Measurements from ENCODE around the gene EXO1.

GRCh38 chr1:241821363-241821762 is 26.6 kb upstream of the EXO1 start:
- TF ChIP-seq MYNN (IDR thresholded peaks at IDR 0.05) (no peak), MYNN (CRISPR knock-in tag; IDR thresholded peaks at IDR 0.05) (no peak), RBBP5 (IDR thresholded peaks at IDR 0.05; ENCODE audit: borderline replicate concordance, insufficient read depth, low read length, poor library complexity, severe bottlenecking) (no peak), ZKSCAN8 (CRISPR knock-in tag; IDR thresholded peaks at IDR 0.05) (no peak), NRF1 (conservative IDR thresholded peaks at IDR 0.05 in 1 of 2, IDR thresholded peaks at IDR 0.05 in 1 of 2) (no peak), MAFK (IDR thresholded peaks at IDR 0.05; ENCODE audit: low read length) (no peak), CBX8 (IDR thresholded peaks at IDR 0.05; ENCODE audit: borderline replicate concordance, extremely low read depth, low read depth, low read length, poor library complexity, severe bottlenecking) (no peak), RFX5 (IDR thresholded peaks at IDR 0.05; ENCODE audit: low read depth, low read length) (no peak), SP2 (IDR thresholded peaks at IDR 0.05; ENCODE audit: extremely low read depth, low read depth, low read length, poor library complexity, severe bottlenecking) (no peak)
